GM21423 (cell line): ENCODE measurements around the gene EIF4B.

ENCODE experiments used
- ATAC-seq: cut with Tn5 transposase; IDR thresholded peaks from one replicate; pipeline ENCODE4 v1.9.1; 2021; ENCODE audit warnings: mild to moderate bottlenecking, moderate library complexity; ENCODE audit not compliant: unreplicated experiment

Gene EIF4B

DNA sequence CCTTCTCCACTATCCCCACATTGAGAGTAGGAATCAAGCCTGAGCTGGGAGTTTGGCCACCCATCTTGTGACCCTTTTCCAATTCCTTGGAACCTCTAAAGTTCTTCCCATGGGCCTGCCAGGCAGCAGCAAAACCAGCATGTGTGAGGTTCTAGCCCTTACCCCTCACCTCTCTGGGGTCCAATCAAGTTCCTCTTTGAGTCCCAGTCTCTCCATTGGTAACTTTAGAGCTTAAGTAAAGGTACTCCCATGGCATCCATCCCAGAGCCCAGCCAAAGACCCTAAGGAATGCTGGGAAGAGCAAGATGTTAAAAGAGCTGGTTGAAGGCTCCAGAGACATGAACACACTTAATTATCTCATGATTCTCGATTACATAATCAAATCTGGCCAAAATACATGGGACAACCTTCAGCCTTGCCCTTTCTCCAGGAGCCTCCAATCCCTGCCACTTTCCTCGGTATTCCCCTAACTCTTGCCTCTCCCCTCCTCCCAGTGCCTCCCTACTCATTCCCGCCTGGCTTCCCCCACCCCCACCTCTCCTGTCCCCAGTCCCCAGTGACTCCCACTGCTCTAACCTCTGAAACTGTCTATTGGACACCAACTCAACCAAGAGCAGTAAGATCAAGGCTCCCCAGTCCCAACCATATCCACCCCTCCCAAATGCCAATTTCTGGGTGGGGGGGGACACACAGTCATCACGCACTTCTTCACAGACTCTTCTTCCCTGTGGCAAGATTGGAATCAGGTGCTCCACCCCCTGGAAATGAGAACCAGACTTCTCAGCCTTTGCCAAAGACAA lies 38.8 kb downstream of the EIF4B start:
- ATAC-seq, result no peak

DNA sequence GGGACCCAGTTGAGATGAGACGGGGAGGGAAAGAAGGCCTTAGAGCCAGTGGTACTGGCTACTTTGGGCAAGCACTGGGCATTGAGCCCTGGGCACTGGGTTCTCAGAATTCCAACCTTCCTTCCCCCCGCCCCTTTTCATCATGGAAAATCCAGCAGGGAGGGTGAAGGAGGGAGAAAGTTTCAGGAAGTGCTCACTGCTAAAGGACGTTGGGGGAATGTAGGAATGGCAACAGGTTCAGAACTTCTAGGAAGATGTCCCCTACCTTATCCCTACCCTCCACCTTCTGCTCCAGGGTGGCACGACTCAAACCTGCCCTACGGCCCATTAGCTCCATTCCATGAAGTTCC lies 39.4 kb downstream of the EIF4B start:
- ATAC-seq, result no peak

- ATAC-seq, result peak; percentile 38
Observed at GRCh38 chr12:53046655-53047220, 40.5 kb downstream of the EIF4B start.

DNA sequence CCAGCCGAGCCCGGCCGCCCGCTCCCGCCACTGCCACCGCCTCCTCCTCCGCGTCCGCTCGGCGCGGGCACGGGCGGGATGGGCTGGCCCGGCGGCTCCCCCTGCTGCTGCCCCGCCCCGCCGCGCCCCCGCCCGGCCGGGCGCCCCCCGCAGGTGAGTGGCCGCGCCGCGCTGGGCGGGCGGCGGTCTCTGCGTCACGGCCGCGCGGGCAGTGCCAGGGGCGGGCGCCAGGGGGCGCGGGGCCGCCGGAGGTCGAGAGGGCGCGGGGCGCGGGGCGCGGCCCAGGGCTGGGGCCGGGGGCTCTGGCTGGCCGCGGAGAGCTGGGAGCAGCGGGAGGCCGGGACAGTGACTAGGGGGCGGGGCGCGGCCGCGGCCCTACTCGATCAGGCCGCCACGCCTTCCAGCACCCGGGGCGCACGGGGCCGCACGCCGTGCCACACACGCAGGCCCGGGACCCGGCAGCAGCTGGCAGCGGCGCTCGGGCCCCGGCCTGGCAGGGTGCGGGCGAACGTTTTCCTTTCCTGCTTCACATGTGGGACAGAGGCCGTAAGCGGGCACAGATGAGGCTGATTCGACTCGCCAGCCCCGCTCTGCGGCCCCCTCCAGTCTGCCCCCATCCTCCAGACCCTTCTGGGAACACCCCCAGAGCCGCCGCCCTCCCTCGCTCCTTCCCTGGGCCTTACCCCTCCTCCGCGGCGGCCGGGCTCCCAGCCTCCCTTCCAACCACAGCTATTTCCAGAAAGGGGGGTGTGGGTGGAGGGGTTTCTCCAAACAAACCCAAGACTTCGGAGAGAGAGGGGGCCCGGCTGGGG lies 41.2 kb downstream of the EIF4B start:
- peak; percentile 70 for ATAC-seq

DNA sequence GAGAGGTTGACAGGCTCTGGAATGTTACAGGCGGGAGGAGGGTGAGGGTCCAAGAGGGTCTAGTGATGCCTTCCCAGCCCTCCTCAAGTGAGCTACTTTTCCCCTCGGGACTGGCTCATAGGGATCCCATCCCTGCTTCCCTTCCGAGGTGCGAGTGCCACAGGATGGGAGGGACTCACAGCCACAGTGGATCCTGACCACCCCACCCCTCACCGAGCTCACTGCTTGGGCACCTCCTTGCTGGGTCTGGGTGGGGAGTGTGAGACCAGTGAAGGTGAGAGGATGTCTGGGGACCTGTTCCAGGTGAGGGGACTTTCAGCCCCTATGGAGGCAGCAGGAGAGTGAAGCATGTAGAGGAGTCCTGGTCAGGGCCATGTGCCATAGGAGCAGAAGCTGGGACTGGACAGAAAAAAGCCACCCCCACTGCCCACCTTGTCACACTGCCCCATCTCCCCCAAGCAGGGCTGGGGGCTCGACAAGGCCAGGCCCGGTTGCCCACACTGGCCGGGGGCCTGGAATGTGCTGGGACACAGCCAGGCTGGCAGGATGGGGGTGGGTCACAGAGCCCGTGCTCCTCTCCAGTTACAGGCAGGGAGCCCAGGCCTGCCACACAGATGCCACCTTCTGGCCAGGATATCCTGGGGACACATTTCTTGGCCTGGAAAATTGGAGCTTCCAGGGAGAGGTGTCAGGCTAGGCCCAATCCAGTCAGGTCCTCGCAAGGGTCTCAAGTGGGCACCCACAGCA lies 42.0 kb downstream of the EIF4B start:
- ATAC-seq, result no peak

GRCh38 chr12:53048780-53049401 lies 42.6 kb downstream of the EIF4B start:
- ATAC-seq, result no peak

DNA sequence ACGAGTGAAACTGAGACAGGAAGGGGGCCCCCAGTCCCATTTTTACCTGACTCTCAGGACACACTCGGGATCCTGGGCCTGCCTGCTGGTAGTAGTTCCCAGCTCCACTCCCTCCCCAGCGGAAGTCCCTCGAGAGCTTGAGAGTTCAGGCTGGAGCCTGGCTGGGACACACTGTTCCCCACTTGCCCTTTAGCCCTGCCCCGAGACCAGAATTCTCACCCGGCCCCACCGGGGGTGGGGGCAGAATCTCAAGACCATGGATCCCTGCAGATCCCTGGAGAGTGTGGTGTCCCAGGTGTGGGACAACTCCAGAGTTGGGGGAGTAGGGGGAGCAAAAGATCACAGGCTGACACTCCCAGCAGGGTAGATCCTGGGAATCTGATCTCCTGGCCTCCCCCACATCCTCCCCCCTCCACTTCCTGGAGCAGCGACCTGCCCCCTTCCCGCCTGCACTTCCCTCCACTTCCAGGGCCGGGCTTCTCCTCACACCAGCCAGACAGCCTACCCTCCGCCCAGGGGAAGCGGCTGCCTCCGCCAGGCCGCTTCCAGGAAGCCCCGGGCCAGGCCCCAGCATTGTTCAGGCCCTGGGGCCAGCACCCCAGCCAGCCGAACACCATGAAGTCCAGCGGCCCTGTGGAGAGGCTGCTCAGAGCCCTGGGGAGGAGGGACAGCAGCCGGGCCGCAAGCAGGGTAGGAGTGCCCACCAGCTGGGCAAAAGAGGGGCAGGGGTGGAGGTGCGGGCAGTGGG lies 43.5 kb downstream of the EIF4B start, which contains the start of gene TNS2:
Gene TNS2, plus strand, starts transcription at position 495 of the 748 bp plus-strand sequence. Its CDS starts 121 bp downstream, at position 616.
- ATAC-seq, result no peak

GRCh38 chr12:53050426-53051057 lies 44.3 kb downstream of the EIF4B start:
- no peak for ATAC-seq

DNA sequence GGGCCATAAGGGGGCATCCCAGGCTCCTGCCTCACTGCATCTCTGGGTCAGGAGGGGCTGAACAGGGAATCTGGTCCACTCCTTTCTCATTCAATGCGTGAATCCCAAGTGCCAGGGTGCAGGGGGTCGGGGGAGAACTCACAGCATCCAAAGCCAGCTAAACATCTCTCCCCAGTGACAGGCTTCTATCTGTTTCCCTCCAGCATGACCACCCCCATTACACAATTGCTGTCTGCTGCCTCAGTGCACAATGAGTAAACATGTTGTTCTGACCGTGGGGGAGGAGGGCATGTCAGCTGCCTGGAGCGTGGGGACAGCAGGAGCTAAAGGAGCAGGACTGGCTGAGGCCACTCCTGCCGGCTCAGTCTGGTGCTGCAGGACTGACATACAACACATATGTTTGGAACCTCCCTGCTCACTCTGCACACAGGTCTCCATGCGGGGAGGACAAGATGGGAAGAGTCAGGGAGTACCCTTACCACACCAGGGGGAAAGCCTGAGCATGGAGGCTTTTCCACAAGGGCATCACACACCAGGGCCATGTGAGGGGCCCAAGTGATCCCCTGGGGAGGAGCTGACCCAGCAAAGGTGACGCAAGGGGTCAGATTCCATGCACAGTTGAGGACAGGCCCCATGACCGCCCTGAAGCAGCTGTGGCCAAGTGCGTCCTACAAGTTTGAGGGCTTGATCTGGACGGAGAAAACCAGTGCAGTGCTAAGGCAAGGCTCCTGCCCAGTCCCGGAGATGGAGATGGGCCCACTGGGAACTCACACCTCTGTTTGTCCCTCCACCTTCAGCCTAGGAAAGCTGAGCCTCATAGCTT lies 45.0 kb downstream of the EIF4B start:
- no peak for ATAC-seq

DNA sequence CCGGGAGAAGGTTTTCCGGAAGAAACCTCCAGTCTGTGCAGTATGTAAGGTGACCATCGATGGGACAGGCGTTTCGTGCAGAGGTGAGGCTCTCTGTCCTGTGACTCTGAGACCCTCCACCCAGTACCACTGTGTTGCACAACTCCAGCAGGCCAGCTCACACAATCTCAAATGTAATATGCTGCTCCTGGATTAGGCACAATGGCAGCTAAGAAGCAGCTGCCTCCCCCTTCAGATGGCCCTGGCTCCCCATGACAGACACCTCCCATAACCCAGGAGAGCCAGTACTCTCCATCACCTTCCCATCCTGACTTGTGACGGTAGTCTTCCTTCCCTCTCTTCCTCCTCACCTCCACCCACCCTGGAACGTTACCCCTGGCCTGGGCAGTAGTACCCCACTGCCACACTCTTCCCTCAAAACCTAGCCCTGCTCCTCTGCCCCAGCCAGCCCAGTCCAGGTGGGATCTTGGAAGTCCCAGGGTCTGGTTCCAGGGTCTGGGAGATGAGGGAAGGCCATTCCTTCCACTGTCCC lies 45.7 kb downstream of the EIF4B start:
- no peak for ATAC-seq

- ATAC-seq, result no peak
Observed at GRCh38 chr12:53052419-53053217, 46.4 kb downstream of the EIF4B start.

- no peak for ATAC-seq
Observed at GRCh38 chr12:53053218-53054111, 47.2 kb downstream of the EIF4B start.

- ATAC-seq, result peak; percentile 88
Observed at GRCh38 chr12:53054112-53054878, 48.0 kb downstream of the EIF4B start.

DNA sequence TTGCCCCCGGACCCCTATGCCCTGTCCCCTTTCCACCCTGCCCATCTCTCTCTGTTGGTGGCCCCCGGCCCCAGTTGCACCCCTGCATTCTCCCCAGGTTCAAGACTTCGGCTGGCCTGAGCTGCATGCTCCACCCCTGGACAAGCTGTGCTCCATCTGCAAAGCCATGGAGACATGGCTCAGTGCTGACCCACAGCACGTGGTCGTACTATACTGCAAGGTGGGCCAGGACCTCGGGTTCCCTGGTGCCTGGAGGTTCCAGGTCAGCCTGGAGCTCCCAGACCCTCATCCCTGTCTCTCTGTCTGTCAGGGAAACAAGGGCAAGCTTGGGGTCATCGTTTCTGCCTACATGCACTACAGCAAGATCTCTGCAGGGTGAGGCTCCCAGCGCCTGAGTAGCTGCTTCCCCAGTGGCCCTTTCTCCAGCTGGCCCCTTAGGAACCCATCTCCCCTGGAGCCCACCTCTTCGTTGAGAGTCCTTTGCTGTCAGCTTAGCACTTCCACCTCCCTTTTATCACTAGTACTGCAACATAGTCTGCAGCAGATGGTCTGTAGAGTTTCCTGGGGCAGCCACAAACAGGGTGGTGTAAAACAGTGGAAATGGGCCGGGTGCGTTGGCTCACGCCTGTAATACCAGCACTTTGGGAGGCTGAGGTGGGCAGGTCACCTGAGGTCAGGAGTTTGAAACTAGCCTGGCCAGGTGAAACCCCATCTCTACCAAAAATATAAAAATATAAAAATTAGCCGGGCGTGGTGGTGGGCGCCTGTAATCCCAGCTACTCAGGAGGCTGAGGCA lies 49.4 kb downstream of the EIF4B start:
- no peak for ATAC-seq

DNA sequence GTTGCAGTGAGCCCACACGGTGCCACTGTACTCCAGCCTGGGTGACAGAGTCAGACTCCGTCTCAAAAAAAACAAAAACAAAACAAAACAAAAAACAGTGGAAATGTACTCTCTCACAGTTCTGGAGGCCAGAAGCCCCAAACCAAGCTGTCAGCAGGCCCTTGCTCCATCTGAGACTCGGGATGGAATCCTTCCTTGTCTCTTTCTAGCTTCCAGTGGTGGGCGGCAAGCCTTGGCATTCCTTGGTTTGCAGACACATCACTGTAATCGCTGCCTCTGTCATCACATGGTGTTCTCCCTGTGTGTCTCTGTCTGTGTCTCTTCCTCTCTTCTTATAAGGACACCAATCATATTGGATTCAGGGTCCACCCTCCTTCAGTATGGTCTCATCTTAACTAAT lies 50.0 kb downstream of the EIF4B start:
- no peak for ATAC-seq
